Measurements from ENCODE around the gene STRADB. TPM values are rescaled to one million over a fixed set of nuclear protein-coding genes. Genes with fewer than 3 reads are reported as not detected.

STRADB gene
- polyA plus RNA-seq, 1 donor from 2014 or later: 74.8 TPM

GRCh38 chr2:201465524-201465971 lies 14.0 kb downstream of the STRADB start:
- Histone ChIP-seq H3K9me3 (ENCODE audit: low read length) (no peaks in the 10 kb centered on the region), H3K79me2 (replicated peaks; ENCODE audit: insufficient read depth, low read length) (no peaks in the 10 kb centered on the region), H3K36me3 (ENCODE audit: insufficient read depth, low read length) (peaks cover 5% of the 10 kb centered on the region), H4K20me1 (ENCODE audit: insufficient read depth) (no peaks in the 10 kb centered on the region), H2AFZ (ENCODE audit: low read depth, low read length) (no peak overlapping the region), H3F3A (ENCODE audit: insufficient read depth, low read length, poor library complexity, severe bottlenecking) (no peaks in the 10 kb centered on the region), H3K4me2 (ENCODE audit: low read length) (no peak overlapping the region), H3K9ac (ENCODE audit: low read length) (no peak overlapping the region), H3K4me3 (ENCODE audit: low read length) (no peak overlapping the region), H3K27me3 (ENCODE audit: insufficient read depth, low read depth, low read length) (no peaks in the 10 kb centered on the region), H3K9me2 (ENCODE audit: insufficient read depth, low read length) (no peaks in the 10 kb centered on the region), H3K27ac (ENCODE audit: low read length) (no peak overlapping the region)
- TF ChIP-seq POLR2AphosphoS5 (IDR thresholded peaks at IDR 0.05) (no peak), RAD21 (conservative IDR thresholded peaks at IDR 0.05) (no peak), MXI1 (conservative IDR thresholded peaks at IDR 0.05; ENCODE audit: poor library complexity, severe bottlenecking) (no peak), EP300 (conservative IDR thresholded peaks at IDR 0.05; ENCODE audit: poor library complexity, severe bottlenecking) (no peak), TAF1 (IDR thresholded peaks at IDR 0.05; ENCODE audit: low read depth) (no peak), CTCF (IDR thresholded peaks at IDR 0.05; ENCODE audit: poor library complexity, severe bottlenecking) (no peak), EZH2 (IDR thresholded peaks at IDR 0.05; ENCODE audit: borderline replicate concordance, insufficient read depth, low read length, poor library complexity, severe bottlenecking) (no peak), SMC3 (conservative IDR thresholded peaks at IDR 0.05; ENCODE audit: poor library complexity) (no peak), REST (IDR thresholded peaks at IDR 0.05; ENCODE audit: borderline replicate concordance) (no peak)

- Histone ChIP-seq H3K36me3 (ENCODE audit: insufficient read depth, low read length) (peaks cover 5% of the 10 kb centered on the region), H3K4me2 (ENCODE audit: low read length) (no peak overlapping the region), H4K20me1 (ENCODE audit: insufficient read depth) (no peaks in the 10 kb centered on the region), H3K4me3 (ENCODE audit: low read length) (no peak overlapping the region), H3K79me2 (replicated peaks; ENCODE audit: insufficient read depth, low read length) (no peaks in the 10 kb centered on the region), H3K9ac (ENCODE audit: low read length) (no peak overlapping the region), H3K9me2 (ENCODE audit: insufficient read depth, low read length) (no peaks in the 10 kb centered on the region), H3K27ac (ENCODE audit: low read length) (no peak overlapping the region), H3K27me3 (ENCODE audit: insufficient read depth, low read depth, low read length) (no peaks in the 10 kb centered on the region), H2AFZ (ENCODE audit: low read depth, low read length) (no peak overlapping the region), H3F3A (ENCODE audit: insufficient read depth, low read length, poor library complexity, severe bottlenecking) (no peaks in the 10 kb centered on the region), H3K9me3 (ENCODE audit: low read length) (no peaks in the 10 kb centered on the region)
- TF ChIP-seq EZH2 (IDR thresholded peaks at IDR 0.05; ENCODE audit: borderline replicate concordance, insufficient read depth, low read length, poor library complexity, severe bottlenecking) (no peak), EP300 (conservative IDR thresholded peaks at IDR 0.05; ENCODE audit: poor library complexity, severe bottlenecking) (no peak), MXI1 (conservative IDR thresholded peaks at IDR 0.05; ENCODE audit: poor library complexity, severe bottlenecking) (no peak), TAF1 (IDR thresholded peaks at IDR 0.05; ENCODE audit: low read depth) (no peak), SMC3 (conservative IDR thresholded peaks at IDR 0.05; ENCODE audit: poor library complexity) (no peak), CTCF (IDR thresholded peaks at IDR 0.05; ENCODE audit: poor library complexity, severe bottlenecking) (no peak), RAD21 (conservative IDR thresholded peaks at IDR 0.05) (no peak), REST (IDR thresholded peaks at IDR 0.05; ENCODE audit: borderline replicate concordance) (no peak), POLR2AphosphoS5 (IDR thresholded peaks at IDR 0.05) (no peak)
Measured at GRCh38 chr2:201466050-201466675, 14.6 kb downstream of the STRADB start.

All from neural cell (in vitro differentiated cells).